ENCODE data around the gene TMEM178A.

DNA sequence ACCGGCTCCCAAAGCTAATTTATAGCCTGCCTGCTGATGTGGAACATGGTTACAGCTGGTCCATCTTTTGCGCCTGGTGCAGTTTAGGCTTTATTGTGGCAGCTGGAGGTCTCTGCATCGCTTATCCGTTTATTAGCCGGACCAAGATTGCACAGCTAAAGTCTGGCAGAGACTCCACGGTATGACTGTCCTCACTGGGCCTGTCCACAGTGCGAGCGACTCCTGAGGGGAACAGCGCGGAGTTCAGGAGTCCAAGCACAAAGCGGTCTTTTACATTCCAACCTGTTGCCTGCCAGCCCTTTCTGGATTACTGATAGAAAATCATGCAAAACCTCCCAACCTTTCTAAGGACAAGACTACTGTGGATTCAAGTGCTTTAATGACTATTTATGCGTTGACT is 51.4 kb downstream of the TMEM178A start:
- TF ChIP-seq, protein P1, sequence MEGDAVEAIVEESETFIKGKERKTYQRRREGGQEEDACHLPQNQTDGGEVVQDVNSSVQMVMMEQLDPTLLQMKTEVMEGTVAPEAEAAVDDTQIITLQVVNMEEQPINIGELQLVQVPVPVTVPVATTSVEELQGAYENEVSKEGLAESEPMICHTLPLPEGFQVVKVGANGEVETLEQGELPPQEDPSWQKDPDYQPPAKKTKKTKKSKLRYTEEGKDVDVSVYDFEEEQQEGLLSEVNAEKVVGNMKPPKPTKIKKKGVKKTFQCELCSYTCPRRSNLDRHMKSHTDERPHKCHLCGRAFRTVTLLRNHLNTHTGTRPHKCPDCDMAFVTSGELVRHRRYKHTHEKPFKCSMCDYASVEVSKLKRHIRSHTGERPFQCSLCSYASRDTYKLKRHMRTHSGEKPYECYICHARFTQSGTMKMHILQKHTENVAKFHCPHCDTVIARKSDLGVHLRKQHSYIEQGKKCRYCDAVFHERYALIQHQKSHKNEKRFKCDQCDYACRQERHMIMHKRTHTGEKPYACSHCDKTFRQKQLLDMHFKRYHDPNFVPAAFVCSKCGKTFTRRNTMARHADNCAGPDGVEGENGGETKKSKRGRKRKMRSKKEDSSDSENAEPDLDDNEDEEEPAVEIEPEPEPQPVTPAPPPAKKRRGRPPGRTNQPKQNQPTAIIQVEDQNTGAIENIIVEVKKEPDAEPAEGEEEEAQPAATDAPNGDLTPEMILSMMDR (IDR thresholded peaks at IDR 0.05; ENCODE audit: insufficient read depth, low read depth, low read length) = no peak
- TF ChIP-seq EZH2 (IDR thresholded peaks at IDR 0.05; ENCODE audit: insufficient read depth, low read length) = no peak
